PC-3 (cell line): ENCODE results near the gene GPC5. TPM values are rescaled to one million over a fixed set of nuclear protein-coding genes. Genes with fewer than 3 reads are reported as not detected.

Experiments
- ATAC-seq: fragments of 200-7000 bp; cut with Tn5 transposase; 2 replicates; pipeline ENCODE4 v1.9.1; 2020; ENCODE audit warnings: mild to moderate bottlenecking, moderate library complexity
- BruUV-seq: library from RNA; stranded (reverse); fragments of 400-500 nt; replicated peaks from 2 replicates; lab custom pipeline; 2021; lab: Mats Ljungman, UMichigan
- CTCF ChIA-PET: fragments of 300-600 bp; sonication (Branson Sonifier 250); formaldehyde crosslinking; loops from one replicate; lab custom pipeline; 2022; ENCODE audit warnings: antibody characterized with exemption; lab: Charles Lee
- POLR2A ChIA-PET: fragments of 300-600 bp; sonication (Branson Sonifier 250); formaldehyde crosslinking; loops from one replicate; lab custom pipeline; 2022; ENCODE audit warnings: antibody characterized with exemption; ENCODE audit not compliant: unreplicated experiment; lab: Charles Lee
- DNase-seq: peaks from one replicate; pipeline ENCODE4 v3.0.0-alpha.2; 2015
- H2AFZ ChIP-seq: fragments of 300-600 bp; sonication (generic); 2 replicates; pipeline ENCODE4 v1.6.0; 2016; ENCODE audit warnings: antibody characterized with exemption, low read length
- H3F3A ChIP-seq: fragments of 300-600 bp; sonication (generic); one replicate; pipeline ENCODE4 v1.6.0; 2017; ENCODE audit warnings: antibody characterized with exemption, low read length, control low read depth, mild to moderate bottlenecking; ENCODE audit not compliant: unreplicated experiment
- H3K27ac ChIP-seq: fragments of 300-600 bp; sonication (generic); 2 replicates; pipeline ENCODE4 v1.5.1; 2016; ENCODE audit warnings: mild to moderate bottlenecking, low read length
- H3K27me3 ChIP-seq: fragments of 300-600 bp; sonication (generic); 2 replicates; pipeline ENCODE4 v1.6.1; 2016; ENCODE audit warnings: low read length, mixed read lengths
- H3K36me3 ChIP-seq: fragments of 300-600 bp; sonication (generic); 2 replicates; pipeline ENCODE4 v1.6.1; 2016; ENCODE audit warnings: low read depth, mixed run types, low read length, mixed read lengths
- H3K4me1 ChIP-seq: fragments of 300-600 bp; sonication (generic); 2 replicates; pipeline ENCODE4 v1.5.1; 2016; ENCODE audit warnings: low read length; ENCODE audit not compliant: insufficient read depth
- H3K4me2 ChIP-seq: fragments of 300-600 bp; sonication (generic); 2 replicates; pipeline ENCODE4 v1.6.0; 2016; ENCODE audit warnings: low read length
- H3K4me3 ChIP-seq: fragments of 300-600 bp; sonication (generic); 2 replicates; pipeline ENCODE4 v1.5.1; 2016; ENCODE audit warnings: mild to moderate bottlenecking, low read length, mixed read lengths
- H3K79me2 ChIP-seq: fragments of 300-600 bp; sonication (generic); 2 replicates; pipeline ENCODE4 v1.6.1; 2017; ENCODE audit warnings: low read length, mixed read lengths
- H3K9ac ChIP-seq: fragments of 300-600 bp; sonication (generic); 2 replicates; pipeline ENCODE4 v1.6.0; 2016; ENCODE audit warnings: mild to moderate bottlenecking, low read length
- H3K9me2 ChIP-seq: fragments of 300-600 bp; sonication (generic); replicated peaks from 2 replicates; pipeline ENCODE4 v1.6.1; 2016; ENCODE audit warnings: mixed run types, low read length, mixed read lengths
- H3K9me3 ChIP-seq: fragments of 300-600 bp; sonication (generic); 2 replicates; pipeline ENCODE4 v1.6.1; 2016; ENCODE audit warnings: low read length, mixed read lengths
- H4K20me1 ChIP-seq: fragments of 300-600 bp; sonication (generic); 2 replicates; pipeline ENCODE4 v1.6.1; 2016; ENCODE audit warnings: low read length, mixed read lengths
- EZH2 ChIP-seq: fragments of 300-600 bp; sonication (generic); IDR thresholded peaks from one replicate; pipeline ENCODE4 v1.6.1; 2017; ENCODE audit warnings: antibody characterized with exemption, mild to moderate bottlenecking, low read length; ENCODE audit not compliant: unreplicated experiment
- EZH2phosphoT487 ChIP-seq: fragments of 300-600 bp; sonication (generic); IDR thresholded peaks from 2 replicates; pipeline ENCODE4 v1.6.1; 2018; ENCODE audit warnings: mild to moderate bottlenecking, antibody characterized with exemption, low read length, borderline replicate concordance
- intact Hi-C: fragments of 100-400 bp; cut with micrococcal nuclease; formaldehyde crosslinking; loops from 2 replicates; pipeline ENCODE4 v1.9.0; 2023
- total RNA-seq: library from RNA; depleted of rRNA; stranded (reverse); fragments of >200 nt; gene quantifications from 2 replicates; pipeline ENCODE4 v1.2.3, GENCODE V29; 2014
- TF ChIP-seq, protein P1 (sequence below): fragments of 300-600 bp; sonication (generic); conservative IDR thresholded peaks from 2 replicates; pipeline ENCODE4 v1.5.1; 2017; ENCODE audit warnings: antibody characterized with exemption, low read depth, mild to moderate bottlenecking, low read length

Gene GPC5
- total RNA-seq, 1 experiment from 2014 or later, result not detected

DNA sequence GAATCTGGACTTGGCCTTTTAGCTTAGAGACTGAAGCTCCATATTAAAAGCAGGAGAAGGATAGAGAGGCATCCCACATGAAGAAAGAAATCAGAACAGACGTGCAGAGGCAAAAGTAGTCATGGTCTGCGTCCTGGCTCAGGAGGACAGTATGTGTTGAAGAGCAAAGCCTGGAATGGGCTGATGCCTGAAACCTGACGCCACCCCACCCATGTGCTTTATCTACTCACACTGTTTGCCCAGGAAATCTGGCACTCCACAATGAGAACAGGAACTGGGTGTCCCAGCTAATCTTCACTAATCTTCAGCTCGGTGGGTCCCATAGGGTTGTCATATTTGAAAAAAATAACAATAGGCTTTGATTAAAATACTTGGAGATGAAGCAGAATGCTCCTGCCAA lies 1279.2 kb downstream of the GPC5 start:
- ChIA-PET CTCF (no interaction called here), POLR2A (no interaction called here)
- no peaks in the 10 kb centered on the region for H4K20me1 ChIP-seq
- H3K79me2 ChIP-seq, result no peaks in the 10 kb centered on the region
- H3K4me1 ChIP-seq, result no peaks in the 10 kb centered on the region
- H3K36me3 ChIP-seq, result no peaks in the 10 kb centered on the region
- no peak overlapping the region for H3K27ac ChIP-seq
- no peaks in the 10 kb centered on the region for H3F3A ChIP-seq
- TF ChIP-seq, protein P1, sequence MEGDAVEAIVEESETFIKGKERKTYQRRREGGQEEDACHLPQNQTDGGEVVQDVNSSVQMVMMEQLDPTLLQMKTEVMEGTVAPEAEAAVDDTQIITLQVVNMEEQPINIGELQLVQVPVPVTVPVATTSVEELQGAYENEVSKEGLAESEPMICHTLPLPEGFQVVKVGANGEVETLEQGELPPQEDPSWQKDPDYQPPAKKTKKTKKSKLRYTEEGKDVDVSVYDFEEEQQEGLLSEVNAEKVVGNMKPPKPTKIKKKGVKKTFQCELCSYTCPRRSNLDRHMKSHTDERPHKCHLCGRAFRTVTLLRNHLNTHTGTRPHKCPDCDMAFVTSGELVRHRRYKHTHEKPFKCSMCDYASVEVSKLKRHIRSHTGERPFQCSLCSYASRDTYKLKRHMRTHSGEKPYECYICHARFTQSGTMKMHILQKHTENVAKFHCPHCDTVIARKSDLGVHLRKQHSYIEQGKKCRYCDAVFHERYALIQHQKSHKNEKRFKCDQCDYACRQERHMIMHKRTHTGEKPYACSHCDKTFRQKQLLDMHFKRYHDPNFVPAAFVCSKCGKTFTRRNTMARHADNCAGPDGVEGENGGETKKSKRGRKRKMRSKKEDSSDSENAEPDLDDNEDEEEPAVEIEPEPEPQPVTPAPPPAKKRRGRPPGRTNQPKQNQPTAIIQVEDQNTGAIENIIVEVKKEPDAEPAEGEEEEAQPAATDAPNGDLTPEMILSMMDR, result no peak
- TF ChIP-seq EZH2phosphoT487 (no peak), EZH2 (no peak)
- no peaks in the 10 kb centered on the region for H3K9me2 ChIP-seq
- ATAC-seq (no peak), DNase-seq (no peak)
- BruUV-seq, result no TSS peak
- H3K4me2 ChIP-seq, result no peak overlapping the region
- H3K9ac ChIP-seq, result no peak overlapping the region
- H3K27me3 ChIP-seq, result no peaks in the 10 kb centered on the region
- H3K9me3 ChIP-seq, result no peaks in the 10 kb centered on the region
- H3K4me3 ChIP-seq, result no peak overlapping the region
- H2AFZ ChIP-seq, result no peak overlapping the region
- intact Hi-C loops, result no loop called here

DNA sequence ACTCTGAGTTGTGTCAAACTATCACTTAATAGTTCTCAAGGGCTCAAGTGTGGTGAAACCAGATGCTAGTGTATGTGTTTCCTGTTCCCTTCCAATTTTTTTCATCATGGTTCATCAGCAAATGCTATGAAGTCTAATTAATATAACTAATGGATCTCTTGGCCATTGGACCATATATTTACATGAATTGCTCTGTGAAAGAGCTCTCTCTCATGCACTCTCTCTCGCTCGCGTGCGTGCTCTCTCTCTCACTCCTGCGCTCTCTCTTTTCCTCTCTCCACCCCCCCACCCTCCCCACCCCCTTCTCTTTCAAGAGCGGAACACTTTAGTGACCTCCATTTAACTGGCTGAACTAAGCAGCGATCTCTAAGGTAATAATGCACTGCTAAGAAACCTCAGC lies 1281.2 kb downstream of the GPC5 start:
- ChIA-PET POLR2A (no interaction called here), CTCF (no interaction called here)
- Histone ChIP-seq H3K27ac (no peak overlapping the region), H3K9ac (no peak overlapping the region), H3K27me3 (no peaks in the 10 kb centered on the region), H3K9me2 (no peaks in the 10 kb centered on the region), H3K4me1 (no peaks in the 10 kb centered on the region), H3K36me3 (no peaks in the 10 kb centered on the region), H3K4me2 (no peak overlapping the region), H3K79me2 (no peaks in the 10 kb centered on the region), H3F3A (no peaks in the 10 kb centered on the region), H3K9me3 (no peaks in the 10 kb centered on the region), H2AFZ (no peak overlapping the region), H4K20me1 (no peaks in the 10 kb centered on the region), H3K4me3 (no peak overlapping the region)
- TF ChIP-seq EZH2 (no peak), EZH2phosphoT487 (no peak)
- TF ChIP-seq, protein P1, result no peak
- BruUV-seq, result no TSS peak
- no peak for DNase-seq
- intact Hi-C loops, result no loop called here
- no peak for ATAC-seq

DNA sequence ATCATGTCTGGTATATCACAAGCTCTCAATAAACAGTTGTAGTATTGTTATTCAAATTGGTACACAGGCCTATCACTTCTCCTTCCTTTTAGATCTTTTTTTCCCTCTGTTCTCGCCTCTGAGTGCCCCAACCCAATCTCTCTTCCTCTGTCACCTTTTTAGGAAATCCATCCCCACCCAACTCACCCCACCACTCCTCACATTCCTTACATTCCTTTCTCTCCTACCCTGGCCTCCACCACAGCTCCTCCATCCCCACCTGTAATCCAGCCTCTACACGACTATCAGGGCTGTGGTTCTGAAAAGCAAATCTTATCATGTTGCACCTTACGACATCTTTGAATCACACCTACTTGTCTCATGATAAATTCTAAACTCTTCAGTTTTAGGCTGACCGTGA lies 1282.8 kb downstream of the GPC5 start:
- TF ChIP-seq EZH2, result no peak
- TF ChIP-seq, protein P1, result no peak
- TF ChIP-seq EZH2phosphoT487, result no peak
- H3K4me1 ChIP-seq, result no peaks in the 10 kb centered on the region
- intact Hi-C loops, result no loop called here
- no peak overlapping the region for H3K4me2 ChIP-seq
- no peaks in the 10 kb centered on the region for H3K9me2 ChIP-seq
- H3K79me2 ChIP-seq, result no peaks in the 10 kb centered on the region
- no peak overlapping the region for H2AFZ ChIP-seq
- H3K9me3 ChIP-seq, result no peaks in the 10 kb centered on the region
- no peak overlapping the region for H3K27ac ChIP-seq
- ChIA-PET CTCF (no interaction called here), POLR2A (no interaction called here)
- H3K9ac ChIP-seq, result no peak overlapping the region
- H3K4me3 ChIP-seq, result no peak overlapping the region
- ATAC-seq (no peak), DNase-seq (no peak)
- no TSS peak for BruUV-seq
- no peaks in the 10 kb centered on the region for H3K27me3 ChIP-seq
- H3F3A ChIP-seq, result no peaks in the 10 kb centered on the region
- H4K20me1 ChIP-seq, result no peaks in the 10 kb centered on the region
- no peaks in the 10 kb centered on the region for H3K36me3 ChIP-seq
